GM12801 (cell line): ENCODE results near the gene TFPT.

Experiments
- CTCF ChIP-seq: IDR thresholded peaks from one replicate; pipeline ENCODE4 v1.5.1; 2011; ENCODE audit warnings: control low read depth; ENCODE audit not compliant: insufficient read length; ENCODE audit errors: extremely low read depth

Gene TFPT

GRCh38 chr19:54095136-54095858 lies 20.2 kb downstream of the TFPT start:
- no peak for TF ChIP-seq CTCF

GRCh38 chr19:54094426-54095000 lies 20.9 kb downstream of the TFPT start:
- no peak for TF ChIP-seq CTCF

- no peak for TF ChIP-seq CTCF
Measured at GRCh38 chr19:54084410-54084809, 31.0 kb downstream of the TFPT start.

GRCh38 chr19:54081032-54081431 lies 34.4 kb downstream of the TFPT start, which contains the start of gene TARM1:
Gene TARM1, minus strand, starts transcription at chr19:54081365. Its CDS starts 25 bp downstream, at chr19:54081340.
- no peak for TF ChIP-seq CTCF

GRCh38 chr19:54077334-54077733 lies 38.1 kb downstream of the TFPT start:
- no peak for TF ChIP-seq CTCF

GRCh38 chr19:54074851-54075250 lies 40.6 kb downstream of the TFPT start:
- TF ChIP-seq CTCF: no peak

GRCh38 chr19:54073829-54074228 lies 41.6 kb downstream of the TFPT start:
- no peak for TF ChIP-seq CTCF
